Measurements from ENCODE around the gene ZEB2.

Gene ZEB2

DNA sequence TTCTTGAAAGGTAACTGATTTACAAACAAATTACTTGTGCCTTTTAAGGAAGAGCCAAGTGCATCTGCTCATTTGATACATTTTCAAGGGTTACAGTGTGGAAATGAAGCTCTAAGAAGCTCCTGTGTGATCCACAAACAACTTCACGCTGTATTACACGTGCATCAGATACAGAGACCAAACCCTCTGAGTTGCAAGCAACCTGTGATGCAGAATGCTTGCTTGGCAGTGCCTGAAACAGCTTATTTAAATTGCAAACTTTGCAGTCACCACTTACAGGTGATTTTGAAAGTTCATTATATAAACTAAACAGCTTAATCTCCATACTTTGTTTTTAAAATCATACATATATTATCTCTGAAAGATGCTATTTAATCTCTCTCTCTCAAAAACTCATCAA lies 50.1 kb downstream of the ZEB2 start:
- no peak for DNase-seq (ENCODE audit: low read depth)
- TF ChIP-seq, protein P1, sequence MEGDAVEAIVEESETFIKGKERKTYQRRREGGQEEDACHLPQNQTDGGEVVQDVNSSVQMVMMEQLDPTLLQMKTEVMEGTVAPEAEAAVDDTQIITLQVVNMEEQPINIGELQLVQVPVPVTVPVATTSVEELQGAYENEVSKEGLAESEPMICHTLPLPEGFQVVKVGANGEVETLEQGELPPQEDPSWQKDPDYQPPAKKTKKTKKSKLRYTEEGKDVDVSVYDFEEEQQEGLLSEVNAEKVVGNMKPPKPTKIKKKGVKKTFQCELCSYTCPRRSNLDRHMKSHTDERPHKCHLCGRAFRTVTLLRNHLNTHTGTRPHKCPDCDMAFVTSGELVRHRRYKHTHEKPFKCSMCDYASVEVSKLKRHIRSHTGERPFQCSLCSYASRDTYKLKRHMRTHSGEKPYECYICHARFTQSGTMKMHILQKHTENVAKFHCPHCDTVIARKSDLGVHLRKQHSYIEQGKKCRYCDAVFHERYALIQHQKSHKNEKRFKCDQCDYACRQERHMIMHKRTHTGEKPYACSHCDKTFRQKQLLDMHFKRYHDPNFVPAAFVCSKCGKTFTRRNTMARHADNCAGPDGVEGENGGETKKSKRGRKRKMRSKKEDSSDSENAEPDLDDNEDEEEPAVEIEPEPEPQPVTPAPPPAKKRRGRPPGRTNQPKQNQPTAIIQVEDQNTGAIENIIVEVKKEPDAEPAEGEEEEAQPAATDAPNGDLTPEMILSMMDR (IDR thresholded peaks at IDR 0.05; ENCODE audit: low read length, missing control alignments): no peak
- no peak overlapping the region for H3K4me3 ChIP-seq (replicated peaks; ENCODE audit: low read depth, low read length)

DNA sequence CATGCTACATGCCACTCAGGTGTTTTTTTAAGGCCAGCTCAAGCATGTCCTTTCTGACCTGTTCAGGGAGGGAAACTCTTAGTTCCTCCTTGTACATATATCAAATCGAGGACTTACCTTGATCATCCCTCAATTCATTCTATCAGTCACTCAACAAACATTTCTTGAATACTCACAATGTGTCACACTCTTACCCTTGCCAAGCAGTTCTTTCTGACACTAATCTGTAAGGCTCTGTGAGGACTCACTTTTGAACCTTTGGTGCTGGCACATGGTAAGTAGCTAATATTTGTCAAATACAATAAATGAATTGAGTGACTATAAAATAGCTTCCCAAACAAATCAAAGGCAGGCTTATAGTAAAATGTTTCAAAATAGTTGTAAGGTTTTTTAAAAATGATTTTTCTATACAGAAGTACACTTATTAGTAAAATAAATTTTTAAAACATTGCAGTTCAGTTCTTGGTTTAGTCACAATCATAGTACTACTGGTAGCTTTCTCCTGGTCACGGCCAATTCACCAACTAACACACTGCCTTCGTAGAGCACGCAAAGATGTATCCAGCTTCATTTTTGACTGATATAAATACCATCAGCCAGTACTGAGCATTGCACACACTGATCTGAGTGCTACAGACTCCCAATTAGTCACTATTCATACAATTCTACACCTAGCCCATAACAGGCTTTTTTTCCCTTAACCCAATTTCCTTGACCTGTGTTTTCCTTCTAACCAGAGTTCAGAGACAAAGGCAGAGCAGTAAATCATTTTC lies 50.9 kb downstream of the ZEB2 start:
- no peak for DNase-seq (ENCODE audit: low read depth)
- no peak overlapping the region for H3K4me3 ChIP-seq (replicated peaks; ENCODE audit: low read depth, low read length)
- TF ChIP-seq, protein P1 (IDR thresholded peaks at IDR 0.05; ENCODE audit: low read length, missing control alignments): no peak

DNA sequence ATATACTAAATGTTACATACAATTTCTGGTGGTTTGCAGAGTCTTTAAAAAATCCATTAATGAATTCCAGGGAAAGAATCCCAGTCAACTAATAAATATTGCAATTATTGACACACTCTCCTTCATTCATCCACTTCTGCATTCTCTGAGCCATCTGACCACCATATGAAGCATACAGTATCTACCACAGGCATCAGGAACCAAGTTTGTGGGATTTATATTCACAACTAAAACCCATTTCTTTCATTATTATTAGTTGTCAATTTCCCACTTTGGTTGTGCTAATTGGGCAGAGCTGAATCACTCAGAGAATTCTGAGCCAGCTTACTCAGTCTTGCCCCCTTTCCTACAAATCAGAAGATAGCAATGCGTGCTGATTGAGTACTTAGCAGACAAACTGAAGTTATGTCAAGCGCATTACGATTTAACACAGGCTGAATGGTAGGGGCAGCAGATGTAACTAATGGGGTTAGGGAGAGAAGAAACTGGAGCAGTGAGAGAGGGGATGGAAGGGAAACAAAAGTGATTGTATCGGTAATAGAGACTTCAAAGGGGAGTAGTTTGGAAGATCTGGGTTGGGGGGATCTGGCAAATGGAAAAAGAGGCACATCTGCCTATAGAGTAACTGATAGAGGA lies 52.3 kb downstream of the ZEB2 start:
- H3K4me3 ChIP-seq (replicated peaks; ENCODE audit: low read depth, low read length): no peak overlapping the region
- TF ChIP-seq, protein P1 (IDR thresholded peaks at IDR 0.05; ENCODE audit: low read length, missing control alignments): no peak
- DNase-seq (ENCODE audit: low read depth): no peak

DNA sequence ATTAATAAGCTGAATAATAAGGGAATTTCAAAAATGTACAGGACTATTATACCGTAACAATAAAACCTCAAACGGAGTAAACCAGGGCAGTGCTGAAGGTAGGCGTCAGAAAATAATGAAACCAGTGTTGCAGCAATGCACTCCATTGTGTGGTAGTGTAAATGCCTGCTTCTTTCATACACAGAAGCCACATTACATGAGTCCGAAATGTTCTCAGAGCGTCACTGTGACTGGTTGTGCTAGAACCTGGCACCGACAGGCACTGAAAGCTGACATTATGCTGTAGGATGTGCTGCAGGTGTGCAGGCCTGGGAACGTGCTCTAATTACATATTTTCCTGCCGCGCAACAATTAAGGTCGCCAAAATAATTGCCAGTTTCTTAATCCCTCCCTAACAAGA lies 53.3 kb downstream of the ZEB2 start:
- TF ChIP-seq, protein P1 (IDR thresholded peaks at IDR 0.05; ENCODE audit: low read length, missing control alignments): no peak
- no peak for DNase-seq (ENCODE audit: low read depth)
- H3K4me3 ChIP-seq (replicated peaks; ENCODE audit: low read depth, low read length): no peak overlapping the region

DNA sequence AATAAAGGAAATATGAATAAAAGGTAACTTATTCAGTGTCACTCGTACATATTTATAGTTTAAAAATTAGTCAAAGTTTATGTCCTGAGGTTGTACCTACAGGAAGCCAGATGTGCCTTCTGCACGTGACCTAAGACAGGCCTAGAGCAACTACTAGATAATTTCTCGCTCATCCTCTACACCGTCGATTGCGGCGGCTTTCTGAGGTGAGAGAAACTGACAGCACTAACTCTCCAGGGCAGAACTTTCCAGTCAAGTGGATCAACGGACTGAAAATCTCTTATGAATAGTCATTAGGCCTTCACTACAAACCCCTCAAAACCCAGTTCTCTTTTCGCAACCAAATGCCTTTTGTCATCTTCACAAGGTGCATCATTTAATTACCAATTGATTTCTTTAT lies 54.2 kb downstream of the ZEB2 start:
- H3K4me3 ChIP-seq (replicated peaks; ENCODE audit: low read depth, low read length): no peak overlapping the region
- no peak for DNase-seq (ENCODE audit: low read depth)
- TF ChIP-seq, protein P1 (IDR thresholded peaks at IDR 0.05; ENCODE audit: low read length, missing control alignments): no peak

DNA sequence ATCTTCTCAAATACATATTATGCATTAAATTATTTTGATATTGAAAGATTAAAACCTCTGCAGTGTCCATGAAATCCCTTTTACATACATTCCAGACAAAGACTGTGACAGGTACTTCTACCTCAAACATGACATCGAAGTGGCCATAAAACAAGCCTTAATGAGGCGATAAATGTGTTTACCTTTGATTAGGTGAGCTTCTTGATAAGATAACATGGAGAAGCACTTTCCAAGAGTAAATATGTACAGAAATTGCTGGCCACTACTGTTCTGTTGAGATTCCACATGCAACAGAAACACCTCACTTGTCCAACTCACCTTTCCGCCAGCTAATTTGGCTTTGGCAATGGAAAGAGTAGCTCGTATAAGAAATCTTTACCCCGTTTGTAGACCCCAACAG lies 55.2 kb downstream of the ZEB2 start:
- H3K4me3 ChIP-seq (replicated peaks; ENCODE audit: low read depth, low read length): no peak overlapping the region
- TF ChIP-seq, protein P1 (IDR thresholded peaks at IDR 0.05; ENCODE audit: low read length, missing control alignments): no peak
- DNase-seq (ENCODE audit: low read depth): no peak

All from fibroblast of pulmonary artery (primary cell).